ENCODE results near the gene MAST4. TPM values are rescaled to one million over a fixed set of nuclear protein-coding genes. Genes with fewer than 3 reads are reported as not detected.

Gene MAST4
- polyA plus RNA-seq, 12 donors: 9.6 to 89.4 (median 14.1) TPM

DNA sequence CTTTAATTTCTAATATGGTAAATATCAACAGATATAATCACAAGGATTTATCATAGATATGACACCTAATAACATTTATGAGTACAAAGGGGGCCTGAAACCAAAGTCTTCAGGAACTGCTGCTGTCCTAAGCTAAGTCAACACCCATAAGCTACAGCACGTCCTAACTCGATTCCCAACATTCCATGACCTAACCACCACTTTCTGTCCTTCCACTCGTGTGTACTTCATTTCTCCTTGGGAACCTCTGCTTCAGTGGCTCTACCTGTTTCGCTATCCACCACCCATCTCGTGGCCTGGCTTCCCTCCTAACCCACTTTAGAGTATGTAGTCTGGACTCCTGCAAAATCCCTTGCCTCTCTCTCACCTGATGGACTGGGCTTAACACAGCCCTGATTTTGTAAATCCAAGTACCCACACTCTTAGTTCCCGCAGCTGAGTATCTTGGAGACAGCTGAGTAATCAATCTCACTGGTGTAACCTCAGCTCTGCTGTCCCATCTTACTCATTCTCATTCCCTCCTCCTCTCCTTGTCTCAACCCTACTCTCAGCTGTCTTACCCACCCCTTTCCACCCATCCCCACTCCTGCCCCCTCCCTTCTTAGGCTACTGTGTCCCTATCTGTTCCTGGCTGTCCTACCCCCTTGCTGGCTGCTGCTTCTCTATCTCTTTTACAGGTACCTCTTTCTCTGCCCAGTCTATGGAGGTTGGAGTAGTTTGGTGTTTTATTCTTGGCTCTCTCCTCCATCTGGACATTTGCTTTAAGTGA is 101.8 kb downstream of the MAST4 start:
- no peak for DNase-seq

DNA sequence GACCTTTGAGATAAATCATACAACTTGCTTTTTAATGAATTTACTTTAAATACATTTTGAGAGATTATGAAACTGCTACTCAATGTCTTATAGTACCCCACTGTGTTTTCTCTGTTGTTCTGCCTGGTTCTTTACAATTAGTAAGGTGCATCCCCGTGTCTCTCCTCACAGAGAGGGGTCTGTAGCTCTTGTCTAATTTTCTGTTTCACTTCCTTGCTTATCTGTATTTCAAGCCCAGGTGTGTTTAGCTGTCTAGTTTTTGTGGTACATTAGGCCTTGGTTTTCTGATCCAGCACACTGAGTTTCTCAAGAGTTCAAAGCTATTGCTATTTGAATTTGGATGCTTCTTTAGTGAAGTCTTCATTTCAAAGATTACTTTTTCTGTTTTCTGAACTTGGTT is 105.1 kb downstream of the MAST4 start:
- DNase-seq: no peak

DNA sequence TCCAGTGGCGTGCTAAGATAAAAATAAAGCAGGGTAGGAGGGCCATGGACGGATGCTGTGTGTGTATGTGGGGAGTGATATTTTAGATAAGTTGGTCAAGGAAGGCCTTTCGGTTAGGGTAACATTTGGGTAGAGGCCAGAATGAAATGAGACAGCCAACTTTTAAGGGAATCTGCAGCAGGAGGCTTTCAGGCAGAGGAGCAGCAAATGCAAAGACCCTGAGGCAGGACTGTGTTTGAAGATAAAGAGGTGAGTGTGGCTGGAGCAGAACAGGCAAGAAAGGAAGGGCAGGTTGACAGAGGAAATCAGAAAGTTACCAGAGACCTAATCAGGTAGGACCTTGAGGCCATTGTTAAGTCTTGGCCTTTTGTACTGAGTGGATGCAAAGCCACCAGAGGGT is 106.2 kb downstream of the MAST4 start:
- no peak for DNase-seq

DNA sequence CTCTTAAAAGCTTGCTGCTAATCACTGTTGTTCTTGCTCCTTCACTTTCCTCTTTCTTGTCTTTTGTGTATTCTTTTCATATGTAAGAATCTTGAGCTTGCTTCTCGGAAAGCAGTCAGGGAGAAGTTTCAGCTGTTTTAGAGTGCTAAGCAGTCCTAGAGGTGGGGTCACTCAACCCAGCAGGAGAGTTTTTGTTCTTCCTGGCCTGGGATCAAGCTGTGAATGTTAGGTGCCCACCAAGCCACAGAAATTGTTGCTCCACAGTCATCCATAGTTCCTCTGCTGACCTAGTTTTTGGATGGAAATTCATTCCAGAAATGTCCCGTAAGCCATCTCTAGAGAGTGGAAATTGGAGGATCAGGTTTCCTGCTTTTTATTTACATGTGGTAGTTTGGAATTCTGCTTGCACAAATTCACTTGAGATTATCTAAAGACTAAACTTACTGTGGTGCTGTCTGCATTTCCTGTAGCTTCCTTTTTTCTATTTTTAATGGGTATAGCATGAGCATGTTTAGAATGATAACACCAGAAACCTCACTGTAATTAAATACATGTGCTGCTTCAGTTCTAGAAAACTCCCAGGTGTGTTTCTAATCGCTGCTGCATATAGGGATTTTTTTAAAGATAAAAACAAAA is 108.7 kb downstream of the MAST4 start:
- peak; percentile 32 for DNase-seq

DNA sequence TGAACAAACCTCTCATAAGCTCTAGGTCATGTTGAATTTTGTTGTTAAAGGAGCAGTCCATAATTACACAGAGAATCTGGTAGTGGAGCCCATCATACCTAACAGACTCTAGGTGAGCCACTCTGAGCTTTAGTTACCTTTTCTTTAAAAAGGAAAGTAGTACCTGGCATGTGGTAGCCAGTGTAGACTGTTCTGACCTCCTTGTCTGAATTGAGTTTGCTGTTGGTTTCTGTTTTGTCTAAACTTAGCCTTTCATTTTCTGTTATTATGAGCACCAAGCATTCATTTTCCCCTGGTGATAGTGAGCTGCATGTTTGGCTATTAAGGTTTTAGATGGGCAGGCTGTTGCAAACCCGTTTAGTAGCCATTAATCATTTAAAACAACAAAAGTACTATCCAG is 112.2 kb downstream of the MAST4 start:
- no peak for DNase-seq

DNA sequence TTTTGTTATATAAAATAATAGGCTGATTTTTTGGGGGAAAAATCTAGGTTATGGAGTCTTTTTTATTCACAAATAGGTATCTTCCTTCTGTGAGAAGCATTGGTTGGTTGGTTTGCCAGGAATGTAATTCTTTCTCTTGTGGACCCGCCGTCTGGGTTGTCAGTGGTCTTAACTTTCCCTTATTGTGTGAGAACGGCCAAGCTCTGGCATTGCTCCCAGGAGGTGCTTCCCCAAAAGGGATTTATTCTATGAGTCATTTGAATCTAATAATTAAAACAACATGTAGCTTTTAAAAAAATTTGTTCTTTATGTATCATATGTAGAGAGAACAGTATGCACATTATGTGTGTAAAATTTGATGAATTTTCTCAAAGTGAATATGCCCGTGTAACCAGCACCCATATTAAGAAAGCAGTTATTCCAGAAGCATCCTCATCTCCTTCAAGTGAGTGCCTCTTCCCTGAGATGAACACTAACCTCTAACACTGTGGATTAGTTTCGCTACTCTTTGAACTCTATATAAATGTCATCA is 114.4 kb downstream of the MAST4 start:
- no peak for DNase-seq

DNA sequence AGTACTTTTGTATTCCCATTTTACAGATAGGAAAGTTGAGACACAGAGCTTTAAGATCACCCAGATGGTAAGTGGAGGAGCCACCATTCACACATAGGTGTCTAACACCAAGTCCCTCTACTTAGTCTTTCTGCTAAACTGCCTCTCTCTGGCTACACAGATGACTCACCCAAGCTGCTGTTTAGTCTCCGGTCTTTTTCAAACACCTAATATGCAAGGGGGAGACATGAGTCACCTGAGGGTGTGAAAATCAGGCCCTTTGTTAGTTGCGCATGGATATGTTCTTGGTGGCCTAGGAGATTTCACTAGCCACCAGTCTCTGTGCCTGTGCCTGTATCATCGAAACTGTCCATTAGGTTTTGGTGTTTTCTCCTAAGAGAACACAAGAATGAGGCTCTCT is 117.8 kb downstream of the MAST4 start:
- no peak for DNase-seq

DNA sequence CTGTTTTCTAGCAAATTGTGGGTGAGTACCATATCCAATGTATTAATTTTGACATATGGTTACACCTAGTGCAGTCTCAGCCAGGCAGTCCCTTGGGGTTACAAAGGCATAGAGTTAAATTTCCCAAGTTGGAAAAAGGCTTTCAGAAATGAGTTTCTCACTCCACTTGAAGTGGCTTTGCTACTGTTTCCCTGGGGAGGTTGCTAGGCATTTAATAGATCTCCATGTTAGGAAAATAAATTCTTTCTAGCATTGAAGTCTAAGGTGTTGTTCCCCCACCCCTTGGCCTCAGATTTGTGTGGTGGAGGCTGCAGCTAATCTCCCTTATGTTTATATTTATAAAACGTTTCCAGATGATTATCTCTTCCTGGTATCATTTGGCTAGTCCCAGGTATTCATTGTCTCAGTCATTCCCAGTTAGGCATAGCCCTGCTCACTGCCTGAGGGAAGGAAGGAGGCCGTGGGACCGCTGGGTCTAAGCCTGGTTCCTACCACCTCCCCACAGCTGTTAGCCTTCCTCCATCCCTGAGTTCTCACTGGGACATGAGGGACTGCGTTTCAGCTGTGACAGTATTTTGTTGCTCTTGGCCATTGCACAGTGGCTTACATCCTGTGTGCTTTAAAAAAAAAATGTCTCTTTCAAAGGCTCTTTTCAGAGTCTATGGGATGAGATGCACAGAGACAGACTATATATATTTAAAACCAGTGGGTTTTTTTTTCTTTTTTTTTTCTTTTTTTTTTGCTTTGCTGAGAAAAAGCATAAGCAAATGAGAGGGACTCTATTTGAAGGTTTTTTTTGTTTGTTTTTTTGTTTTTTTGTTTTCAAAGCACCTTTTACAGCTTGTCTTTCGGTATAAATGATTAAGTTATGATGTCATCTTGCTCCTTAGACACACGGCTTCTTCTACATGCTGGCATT is 121.5 kb downstream of the MAST4 start:
- no peak for DNase-seq

DNA sequence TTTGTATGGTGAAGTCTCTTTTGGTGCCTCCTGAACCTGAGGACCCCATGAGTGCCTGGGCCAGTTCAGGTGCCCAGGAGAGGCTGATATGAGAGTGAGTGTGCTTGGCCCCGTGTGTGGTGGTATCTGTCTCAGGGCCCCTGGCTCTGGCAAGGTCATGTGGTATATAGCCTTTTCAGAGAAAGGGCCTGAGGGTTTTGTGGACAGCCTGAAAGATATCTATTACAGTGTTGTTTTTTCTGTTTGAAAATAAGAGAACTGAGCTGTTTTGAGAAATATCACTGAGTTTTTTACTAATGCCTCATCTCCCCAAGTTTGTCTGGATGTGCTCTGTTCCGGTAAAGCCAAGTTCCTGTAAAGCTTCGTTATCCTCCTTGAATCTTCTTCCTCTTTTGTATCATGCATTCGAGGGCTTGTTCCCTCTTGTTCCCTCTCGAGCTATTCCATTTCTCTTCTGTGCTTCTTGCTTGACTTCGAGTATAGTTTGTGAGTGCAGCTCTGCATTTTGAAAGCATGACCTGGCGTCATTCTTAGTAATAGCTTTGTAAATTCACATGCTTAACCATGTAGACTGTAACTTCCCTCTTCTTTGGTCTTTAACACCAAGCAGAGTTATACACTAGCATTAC is 122.3 kb downstream of the MAST4 start:
- no peak for DNase-seq

DNA sequence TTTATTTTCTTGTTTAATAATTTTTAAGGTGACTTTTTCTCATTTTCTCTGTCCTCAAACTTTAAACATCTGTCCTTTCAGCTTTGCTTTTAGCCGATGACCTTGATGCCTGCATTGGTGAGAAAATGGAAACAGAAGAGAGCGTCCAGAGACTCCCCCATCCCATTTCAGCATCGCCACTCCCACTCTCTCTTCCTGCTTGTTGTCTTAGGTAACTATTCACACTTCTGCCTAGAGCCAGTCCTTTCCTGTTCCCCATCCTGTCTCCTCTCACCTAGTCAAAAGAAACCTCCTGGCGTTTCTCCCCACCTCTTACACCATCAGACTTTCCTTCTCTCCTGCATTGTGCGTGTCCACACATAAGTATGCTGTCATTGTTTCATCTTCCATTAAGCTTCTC is 124.6 kb downstream of the MAST4 start:
- DNase-seq: no peak

DNA sequence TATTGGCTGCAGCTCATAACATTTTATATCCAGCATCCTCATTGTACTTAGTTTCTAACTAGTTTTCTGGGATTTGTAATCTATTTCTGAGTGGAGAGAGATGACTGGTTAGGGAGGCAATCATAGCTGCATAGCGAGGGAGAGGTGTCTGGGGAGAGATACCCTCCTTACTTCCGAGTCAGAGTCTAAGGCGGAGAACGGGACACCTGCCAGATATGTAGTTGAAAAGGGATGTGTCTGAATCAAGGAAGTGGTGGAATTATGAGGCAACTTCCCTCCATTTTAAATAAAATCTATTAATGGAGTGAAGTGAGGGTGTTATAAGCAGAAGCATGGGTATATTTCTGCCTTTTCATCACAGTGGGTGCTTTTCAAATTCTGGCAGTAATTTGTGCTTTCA is 126.5 kb downstream of the MAST4 start:
- DNase-seq: no peak

DNA sequence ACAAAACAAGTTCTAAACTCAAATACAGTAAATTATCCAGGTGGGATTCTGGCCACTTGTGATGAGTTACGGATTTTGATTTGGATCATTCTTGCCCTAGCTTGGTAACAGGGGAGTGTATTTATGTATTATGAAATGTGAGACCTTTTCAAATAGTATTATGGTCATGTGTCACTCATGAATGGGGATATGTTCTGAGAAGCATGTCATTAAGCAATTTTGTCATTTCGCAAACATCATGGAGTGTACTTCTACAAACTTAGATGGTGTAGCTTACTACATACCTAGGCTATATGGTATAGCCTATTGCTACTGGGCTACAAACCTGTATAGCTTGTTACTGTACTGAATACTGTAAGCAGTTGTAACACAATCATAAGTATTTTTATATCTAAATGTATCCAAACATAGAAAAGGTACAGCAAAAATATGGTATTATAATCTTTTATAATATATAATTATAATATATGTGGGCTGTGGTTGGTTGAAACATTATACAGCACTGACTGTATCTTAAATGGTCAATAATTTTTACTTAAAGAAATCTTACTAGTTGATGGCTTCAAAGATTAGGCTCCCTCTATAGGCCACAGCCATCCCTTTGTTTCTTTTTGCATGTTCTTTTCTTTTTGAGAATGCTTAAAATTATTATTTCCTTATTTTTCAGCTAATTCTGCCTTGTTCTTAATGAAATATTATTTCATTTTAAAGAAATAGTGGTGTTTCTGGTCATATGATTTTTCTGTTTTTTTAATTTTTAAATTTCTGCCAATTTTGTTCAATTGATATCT is 128.4 kb downstream of the MAST4 start:
- no peak for DNase-seq

DNA sequence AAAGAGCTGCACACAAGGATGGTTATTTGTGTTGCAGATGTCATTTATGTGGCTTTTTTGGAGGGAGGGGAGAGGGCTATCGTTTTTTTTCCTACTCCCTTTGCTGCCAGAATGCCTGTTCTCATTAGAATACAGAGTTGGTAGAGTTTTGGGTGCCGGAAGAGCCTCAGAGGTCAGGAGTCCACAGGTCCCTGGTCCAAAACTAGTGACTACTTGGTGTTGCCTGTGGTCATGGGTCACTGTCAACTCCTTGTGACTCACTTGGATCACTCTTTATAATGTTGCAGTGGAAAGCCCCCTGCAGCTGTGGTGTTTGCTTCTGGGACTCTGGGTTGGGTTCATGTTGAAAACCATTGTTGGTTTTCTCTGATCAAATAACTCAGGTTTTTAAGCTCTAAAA is 131.4 kb downstream of the MAST4 start:
- no peak for DNase-seq

DNA sequence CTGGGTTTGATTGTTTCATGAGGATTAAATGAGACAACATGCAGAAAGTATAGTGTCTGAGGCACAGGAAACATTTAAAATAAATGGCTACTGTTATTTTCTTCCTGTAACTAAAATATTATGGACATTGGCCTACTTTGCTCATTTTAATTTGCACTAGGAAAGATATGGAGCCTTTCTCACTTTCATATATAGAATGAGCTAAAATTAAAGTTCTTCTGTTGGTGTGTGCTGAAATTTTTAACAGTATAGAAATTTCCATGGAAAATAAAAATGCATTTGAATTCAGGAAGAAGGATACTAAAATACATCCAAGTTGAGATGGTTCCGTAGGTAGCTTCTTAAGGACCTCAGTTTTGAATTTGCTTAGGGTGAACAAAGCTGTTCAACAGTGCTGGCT is 131.9 kb downstream of the MAST4 start:
- no peak for DNase-seq

DNA sequence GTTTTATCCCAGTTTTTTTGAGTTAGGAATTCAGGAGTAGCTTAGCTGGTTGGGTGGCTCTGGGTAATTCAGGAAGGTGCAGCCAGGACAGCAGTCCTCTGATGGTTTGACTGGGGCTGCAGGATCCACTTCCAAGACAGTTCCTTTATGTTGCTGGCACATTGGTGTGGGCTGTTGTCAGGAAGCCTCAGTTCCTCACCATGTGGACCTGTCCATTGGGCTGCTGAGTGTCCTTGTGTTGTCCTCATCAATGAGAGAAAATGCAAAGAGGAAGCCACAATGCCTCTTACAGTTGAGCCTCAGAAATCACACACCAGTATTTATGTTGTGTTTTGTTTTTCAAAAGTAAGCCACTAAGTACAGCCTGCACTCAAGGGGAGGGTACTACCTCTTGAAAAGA is 140.9 kb downstream of the MAST4 start:
- DNase-seq: no peak

DNA sequence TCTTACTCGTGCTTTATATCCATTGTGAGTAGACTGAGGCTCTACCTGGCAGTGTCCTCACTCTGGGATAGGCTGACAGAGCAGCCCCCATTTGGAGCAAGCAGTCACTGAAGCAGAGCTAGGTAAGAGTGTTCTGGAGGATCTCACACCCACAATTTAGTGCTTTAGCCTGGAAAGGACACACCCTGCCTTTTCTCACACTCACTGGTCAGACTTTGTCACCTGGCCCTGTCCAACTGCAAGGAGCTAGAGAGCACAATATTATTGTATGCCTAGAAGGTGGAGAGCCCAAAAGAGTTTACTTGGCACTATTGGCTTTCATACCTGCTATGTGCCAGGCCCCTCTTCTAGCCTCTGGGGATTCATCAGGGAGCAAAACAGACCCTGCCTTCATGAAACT is 141.9 kb downstream of the MAST4 start:
- DNase-seq: no peak

DNA sequence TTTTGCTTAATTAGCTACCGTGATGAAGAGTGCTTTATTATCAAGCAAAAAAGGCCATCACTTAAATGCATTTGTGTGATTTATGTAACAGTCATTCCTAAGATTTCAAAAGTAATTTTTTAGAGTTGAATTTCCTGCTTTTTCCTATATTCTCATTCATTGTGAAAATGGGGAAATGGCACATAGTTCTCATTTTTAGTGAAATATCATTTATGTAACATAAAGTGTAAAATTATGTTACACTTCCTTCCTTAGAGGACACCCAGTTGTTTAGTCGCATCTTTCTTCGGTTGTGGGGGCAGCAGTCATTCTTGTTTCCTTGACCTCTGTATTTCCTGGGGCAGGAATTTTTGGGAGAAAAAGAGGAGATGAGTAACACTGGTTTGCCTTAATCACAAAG is 142.8 kb downstream of the MAST4 start:
- DNase-seq: no peak

DNA sequence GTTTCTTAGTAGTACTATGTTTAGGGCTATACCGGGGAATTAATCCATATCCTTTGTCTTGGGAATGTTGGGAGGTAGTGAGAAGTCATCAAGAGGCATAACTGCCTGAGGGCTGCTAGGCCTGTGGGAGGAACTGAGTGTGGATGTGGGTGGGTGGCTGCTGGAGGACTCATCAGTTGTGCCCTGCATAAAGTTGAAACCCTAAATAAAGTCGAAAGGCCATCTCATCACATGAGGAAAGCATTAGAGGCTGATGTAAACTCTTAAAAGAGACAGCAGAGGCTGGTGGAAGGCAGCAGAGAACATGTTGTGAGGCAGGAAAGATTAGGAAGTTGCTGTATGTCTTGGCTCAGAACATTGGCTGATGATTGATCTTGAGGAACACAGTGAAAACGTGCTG is 143.8 kb downstream of the MAST4 start:
- no peak for DNase-seq

DNA sequence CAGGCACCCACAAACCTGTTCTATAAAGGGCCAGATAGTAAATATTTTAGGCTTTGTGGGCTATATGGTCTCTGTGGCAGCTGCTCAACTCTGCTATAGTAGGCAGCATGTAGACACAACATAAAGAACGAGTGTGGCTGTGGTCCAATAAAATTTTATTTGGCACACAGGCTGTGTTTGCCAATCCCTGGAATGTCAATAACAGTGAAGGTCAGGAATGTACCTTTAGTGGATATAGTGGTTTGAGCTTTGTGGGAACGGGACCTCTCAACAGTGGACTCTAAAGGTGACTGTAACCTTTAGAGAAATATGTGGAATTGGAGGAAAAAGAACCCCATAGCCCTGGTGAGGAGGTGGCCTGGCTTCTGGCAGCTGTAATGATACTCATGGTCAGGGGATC is 145.2 kb downstream of the MAST4 start:
- no peak for DNase-seq

DNA sequence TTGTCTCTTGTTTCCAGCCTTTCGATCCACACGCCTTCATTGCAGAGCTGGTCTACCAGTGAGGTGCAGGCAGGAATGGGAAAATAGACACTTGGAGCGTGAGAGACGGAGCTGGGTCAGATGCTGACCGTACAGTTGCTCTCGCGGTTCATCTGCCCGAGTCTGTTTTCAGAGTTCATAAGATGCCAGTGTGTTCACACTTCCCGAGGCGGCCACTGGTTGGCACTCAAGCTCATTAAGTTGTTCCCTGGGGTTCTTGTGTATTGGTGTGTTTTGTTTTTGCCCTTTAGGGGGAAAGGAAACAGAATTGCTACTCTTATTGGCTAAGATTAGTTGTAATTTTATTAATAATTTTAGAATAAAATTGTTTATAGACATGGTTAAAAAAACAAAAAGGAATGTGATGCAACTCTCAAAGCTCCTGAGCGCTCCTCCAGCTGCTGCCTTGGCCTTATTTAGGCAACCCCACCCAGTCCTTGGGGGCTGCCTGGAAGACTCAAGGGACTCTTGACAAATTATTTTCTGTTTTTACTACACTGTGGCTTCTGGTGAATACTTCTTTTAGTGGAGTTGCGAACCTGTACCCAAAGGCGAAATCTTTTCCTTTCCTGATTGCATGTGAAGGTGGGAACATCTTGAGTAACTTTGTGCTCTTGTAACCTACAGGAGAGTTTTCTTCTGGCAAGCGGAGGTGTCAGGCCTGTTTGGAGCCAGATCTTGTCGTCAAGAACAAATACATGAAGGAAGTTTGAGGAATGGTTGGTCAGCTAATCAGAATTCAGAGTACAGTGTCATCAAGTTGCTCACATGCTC is 146.1 kb downstream of the MAST4 start:
- no peak for DNase-seq

Data from muscle of arm (tissue), 12 donors.